H9 (cell line): ENCODE data around the gene ARHGEF35. TPM values are rescaled to one million over a fixed set of nuclear protein-coding genes. Genes with fewer than 3 reads are reported as not detected.
"Not testable (repeated sequence)": the region's sequence is repeated elsewhere in the genome, so short reads cannot be mapped to it uniquely, and the experiment has no call there.

ENCODE experiments used
- DNase-seq: peaks from one replicate; pipeline ENCODE4 v3.0.0-alpha.2; 2017
- H2AFZ ChIP-seq: one replicate; pipeline ENCODE4 v1.6.1; 2013; ENCODE audit warnings: mild to moderate bottlenecking, low read length, control low read depth, moderate library complexity
- H2AK5ac ChIP-seq: 2 replicates; pipeline ENCODE4 v1.6.1; 2013; ENCODE audit warnings: low read length, control low read depth, mixed read lengths; ENCODE audit not compliant: insufficient read length
- H2BK120ac ChIP-seq: one replicate; pipeline ENCODE4 v1.6.1; 2013; ENCODE audit warnings: low read depth, mild to moderate bottlenecking, low read length, control low read depth, inconsistent platforms; ENCODE audit not compliant: poor library complexity, severe bottlenecking
- H2BK12ac ChIP-seq: 2 replicates; pipeline ENCODE4 v1.6.1; 2013; ENCODE audit warnings: low read length, control low read depth, mixed read lengths, low read depth; ENCODE audit not compliant: insufficient read length
- H2BK15ac ChIP-seq: 2 replicates; pipeline ENCODE4 v1.6.1; 2013; ENCODE audit warnings: low read depth, low read length, control low read depth
- H2BK20ac ChIP-seq: one replicate; pipeline ENCODE4 v1.6.1; 2013; ENCODE audit warnings: low read depth, mild to moderate bottlenecking, low read length, control low read depth, inconsistent platforms; ENCODE audit not compliant: poor library complexity, severe bottlenecking
- H2BK5ac ChIP-seq: 2 replicates; pipeline ENCODE4 v1.6.1; 2013; ENCODE audit warnings: low read length, control low read depth, mixed read lengths; ENCODE audit not compliant: insufficient read length
- H3K14ac ChIP-seq: 2 replicates; pipeline ENCODE4 v1.6.1; 2013; ENCODE audit warnings: low read length, control low read depth; ENCODE audit not compliant: insufficient read depth
- H3K18ac ChIP-seq: 2 replicates; pipeline ENCODE4 v1.6.1; 2013; ENCODE audit warnings: low read depth, mild to moderate bottlenecking, mixed read lengths, low read length, control low read depth; ENCODE audit not compliant: insufficient read length
- H3K23ac ChIP-seq: 2 replicates; pipeline ENCODE4 v1.6.1; 2013; ENCODE audit warnings: low read length, control low read depth, mixed read lengths, low read depth; ENCODE audit not compliant: insufficient read length
- H3K23me2 ChIP-seq: 2 replicates; pipeline ENCODE4 v1.6.1; 2013; ENCODE audit warnings: low read depth, mild to moderate bottlenecking, mixed read lengths, low read length, control low read depth; ENCODE audit not compliant: insufficient read length, poor library complexity, severe bottlenecking
- H3K27ac ChIP-seq: 2 replicates; pipeline ENCODE4 v1.5.1; 2013; ENCODE audit warnings: low read length, control low read depth, mixed read lengths, low read depth; ENCODE audit not compliant: insufficient read length
- H3K27me3 ChIP-seq: 2 replicates; pipeline ENCODE4 v1.6.1; 2013; ENCODE audit warnings: low read length, control low read depth, inconsistent platforms; ENCODE audit not compliant: insufficient read depth
- H3K4ac ChIP-seq: 2 replicates; pipeline ENCODE4 v1.6.1; 2013; ENCODE audit warnings: low read depth, mild to moderate bottlenecking, control low read depth, inconsistent platforms, low read length, moderate library complexity
- H3K4me1 ChIP-seq: 2 replicates; pipeline ENCODE4 v1.6.1; 2013; ENCODE audit warnings: low read length, control low read depth, inconsistent platforms; ENCODE audit not compliant: insufficient read depth
- H3K4me2 ChIP-seq: 2 replicates; pipeline ENCODE4 v1.6.1; 2013; ENCODE audit warnings: low read length, control low read depth, mixed read lengths; ENCODE audit not compliant: insufficient read length, insufficient read depth
- H3K56ac ChIP-seq: 2 replicates; pipeline ENCODE4 v1.6.1; 2013; ENCODE audit warnings: low read depth, mild to moderate bottlenecking, mixed read lengths, low read length, control low read depth; ENCODE audit not compliant: insufficient read length
- H3K79me1 ChIP-seq: 2 replicates; pipeline ENCODE4 v1.6.1; 2013; ENCODE audit warnings: low read depth, mild to moderate bottlenecking, moderate library complexity, low read length, control low read depth, inconsistent platforms; ENCODE audit not compliant: insufficient read depth, poor library complexity, severe bottlenecking
- H3K79me2 ChIP-seq: 2 replicates; pipeline ENCODE4 v1.6.1; 2013; ENCODE audit warnings: low read length, control low read depth, inconsistent platforms; ENCODE audit not compliant: insufficient read depth
- H3K9ac ChIP-seq: 2 replicates; pipeline ENCODE4 v1.6.1; 2013; ENCODE audit warnings: low read length, control low read depth, mixed read lengths; ENCODE audit not compliant: insufficient read length; ENCODE audit errors: extremely low read depth
- H3K9me3 ChIP-seq: one replicate; pipeline ENCODE4 v1.6.1; 2013; ENCODE audit warnings: low read depth, low read length, inconsistent platforms; ENCODE audit not compliant: control insufficient read depth
- H3T11ph ChIP-seq: one replicate; pipeline ENCODE4 v1.6.1; 2013; ENCODE audit warnings: mild to moderate bottlenecking, low read length, control low read depth, inconsistent platforms
- H4K20me1 ChIP-seq: one replicate; pipeline ENCODE4 v1.6.1; 2013; ENCODE audit not compliant: control insufficient read depth, insufficient read length, insufficient read depth
- H4K5ac ChIP-seq: 2 replicates; pipeline ENCODE4 v1.6.1; 2013; ENCODE audit warnings: low read depth, mild to moderate bottlenecking, mixed read lengths, low read length, control low read depth; ENCODE audit not compliant: insufficient read length
- H4K8ac ChIP-seq: replicated peaks from 2 replicates; pipeline ENCODE4 v1.6.1; 2013; ENCODE audit warnings: low read length, control low read depth, mixed read lengths, low read depth; ENCODE audit not compliant: insufficient read length
- H4K91ac ChIP-seq: 2 replicates; pipeline ENCODE4 v1.6.1; 2013; ENCODE audit warnings: low read depth, mild to moderate bottlenecking, moderate library complexity, mixed read lengths, low read length, control low read depth; ENCODE audit not compliant: insufficient read length
- H3K27ac Mint-ChIP-seq, 3 experiments: 2 replicates in 2 of 3; 3 replicates in 1 of 3; pipeline ENCODE4 v1.8.0; 2020 to 2021; ENCODE audit warnings: mixed read lengths in 3 of 3, mild to moderate bottlenecking in 1 of 3, moderate library complexity in 1 of 3
- H3K27me3 Mint-ChIP-seq: 2 replicates; pipeline ENCODE4 v1.8.0; 2021; ENCODE audit warnings: low read depth, mild to moderate bottlenecking, moderate library complexity, mixed read lengths
- H3K36me3 Mint-ChIP-seq, 3 experiments: 2 replicates in 2 of 3; 3 replicates in 1 of 3; pipeline ENCODE4 v1.8.0; 2020 to 2021; ENCODE audit warnings: low read depth in 3 of 3, mixed read lengths in 3 of 3; ENCODE audit not compliant: insufficient read depth in 1 of 3
- H3K4me1 Mint-ChIP-seq, 2 experiments: 2 replicates each; pipeline ENCODE4 v1.8.0; 2020; ENCODE audit warnings: mixed read lengths in 2 of 2
- H3K4me3 Mint-ChIP-seq, 2 experiments: 2 replicates in 1 of 2; 3 replicates in 1 of 2; pipeline ENCODE4 v1.8.0; 2020 to 2021; ENCODE audit warnings: mild to moderate bottlenecking in 2 of 2, mixed read lengths in 2 of 2, moderate library complexity in 1 of 2
- H3K9me3 Mint-ChIP-seq, 2 experiments: 2 replicates in 1 of 2; 3 replicates in 1 of 2; pipeline ENCODE4 v1.8.0; 2020; ENCODE audit warnings: mild to moderate bottlenecking in 2 of 2, mixed read lengths in 2 of 2, moderate library complexity in 1 of 2
- WGBS: extraction: QIAGEN DNeasy Blood & Tissue Kit; methylation state at CpG from one replicate; pipeline ENCODE4 v1.1.7; 2013; ENCODE audit warnings: missing lambda C conversion rate, low lambda C conversion rate, mixed read lengths; ENCODE audit not compliant: insufficient read length; ENCODE audit errors: extremely low coverage; 5-methylcytosine and 5-hydroxymethylcytosine counted together
- total RNA-seq: library from RNA; stranded (reverse); gene quantifications from 2 replicates; pipeline ENCODE4 v1.2.1, GENCODE V29; 2021

ARHGEF35 gene
- total RNA-seq, 1 experiment from 2014 or later, result 18.6 TPM

- not testable (repeated sequence) for H2BK15ac ChIP-seq
Observed at GRCh38 chr7:144193782-144194181, 1.9 kb downstream of the ARHGEF35 start.

GRCh38 chr7:144188578-144189171 is 7.0 kb downstream of the ARHGEF35 start:
- not testable (repeated sequence) for H3K9me3 ChIP-seq, H3K4me1 ChIP-seq, H3K9ac ChIP-seq, H2BK12ac ChIP-seq, H2BK5ac ChIP-seq, H4K91ac ChIP-seq, H3K18ac ChIP-seq, H3K27me3 ChIP-seq, H2BK120ac ChIP-seq, H3K79me2 ChIP-seq, H3K9me3 Mint-ChIP-seq, H3K56ac ChIP-seq, H2BK15ac ChIP-seq, H3K27ac ChIP-seq, DNase-seq, H3K27ac Mint-ChIP-seq, H3K36me3 Mint-ChIP-seq, H3K27me3 Mint-ChIP-seq, H4K8ac ChIP-seq, H2BK20ac ChIP-seq, H2AFZ ChIP-seq, H3K79me1 ChIP-seq, H3K23me2 ChIP-seq, H3K4me1 Mint-ChIP-seq, H2AK5ac ChIP-seq, H3K4me3 Mint-ChIP-seq, H3K4ac ChIP-seq, H3K14ac ChIP-seq, H3T11ph ChIP-seq, H3K23ac ChIP-seq, H3K4me2 ChIP-seq, H4K5ac ChIP-seq, H4K20me1 ChIP-seq
- no CpG with 5 or more reads among the region's 3 CpGs for WGBS

More at GRCh38 chr7:144193782-144194181, 1.9 kb downstream of the ARHGEF35 start:
- H3K27ac Mint-ChIP-seq, H3T11ph ChIP-seq, H2BK120ac ChIP-seq, H2BK5ac ChIP-seq, H3K36me3 Mint-ChIP-seq, H2BK20ac ChIP-seq, H4K91ac ChIP-seq, H3K23me2 ChIP-seq, H3K4me1 ChIP-seq, H2AK5ac ChIP-seq, H2AFZ ChIP-seq, H3K27ac ChIP-seq, H3K23ac ChIP-seq, H3K9me3 ChIP-seq, H4K8ac ChIP-seq, H3K4me3 Mint-ChIP-seq, H3K4me2 ChIP-seq, H3K79me1 ChIP-seq, H3K79me2 ChIP-seq, H4K5ac ChIP-seq, H3K27me3 Mint-ChIP-seq, H4K20me1 ChIP-seq, H3K4ac ChIP-seq, H3K4me1 Mint-ChIP-seq, H3K56ac ChIP-seq, H3K14ac ChIP-seq, H3K27me3 ChIP-seq, H3K9me3 Mint-ChIP-seq, H3K9ac ChIP-seq, H2BK12ac ChIP-seq, DNase-seq, H3K18ac ChIP-seq: not testable (repeated sequence)
- whole genome bisulfite sequencing, result no CpG with 5 or more reads among the region's 11 CpGs
